Stimulated activated CD4-positive, alpha-beta T cell treated with anti-CD3 and anti-CD28 coated beads, Interleukin-1b, Interleukin-23, amount 100 ng/mL, for 48 hours (primary cell): ENCODE measurements around the gene NPHP4.

ENCODE experiments used
- DNase-seq: peaks from one replicate; pipeline ENCODE4 v3.0.0-alpha.2; 2020

NPHP4 gene

DNA sequence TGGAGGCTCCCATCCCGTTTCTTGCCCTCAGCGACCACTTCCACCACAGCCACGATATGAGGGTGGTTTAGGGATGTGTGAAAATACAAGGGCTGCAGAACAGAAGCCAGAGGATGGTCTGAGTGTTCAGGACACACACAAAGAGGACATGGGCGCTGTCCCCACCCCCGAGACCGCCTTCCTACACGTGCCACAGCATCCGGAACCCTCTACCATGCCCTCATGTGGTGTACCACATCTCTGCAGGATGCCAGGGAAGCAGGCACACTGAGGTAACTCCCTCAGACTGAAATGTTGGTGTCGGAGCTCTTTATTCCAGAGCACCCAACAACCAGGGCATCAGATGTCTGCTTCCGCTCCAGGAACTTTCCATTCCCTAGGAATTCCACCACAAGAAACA, 23.1 kb downstream of the NPHP4 start:
- DNase-seq, result no peak

DNA sequence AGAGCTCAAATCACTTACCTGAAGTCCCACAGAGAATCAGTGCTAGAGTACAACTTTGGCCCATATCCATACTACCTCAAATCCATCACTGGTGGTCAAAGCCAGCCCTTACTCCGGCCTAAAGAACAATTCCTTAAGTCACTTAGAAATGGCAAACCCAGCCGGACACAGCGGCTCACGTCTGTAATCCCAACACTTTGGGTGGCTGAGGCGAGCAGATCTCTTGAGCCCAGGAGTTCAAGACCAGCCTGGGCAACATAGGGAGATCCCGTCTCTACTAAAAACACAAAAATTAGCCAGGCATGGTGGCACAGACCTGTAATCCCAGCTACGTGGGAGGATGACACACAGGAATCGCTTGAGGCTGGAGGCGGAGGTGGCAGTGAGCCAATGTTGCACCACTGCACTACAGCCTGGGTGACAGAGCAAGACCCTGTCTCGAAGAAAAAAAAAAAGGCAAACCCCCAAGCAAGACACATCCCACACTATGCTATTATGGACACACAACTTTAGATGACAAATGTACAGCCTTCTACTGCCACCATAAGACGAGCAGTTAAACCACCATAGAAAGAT, 24.0 kb downstream of the NPHP4 start:
- no peak for DNase-seq

DNA sequence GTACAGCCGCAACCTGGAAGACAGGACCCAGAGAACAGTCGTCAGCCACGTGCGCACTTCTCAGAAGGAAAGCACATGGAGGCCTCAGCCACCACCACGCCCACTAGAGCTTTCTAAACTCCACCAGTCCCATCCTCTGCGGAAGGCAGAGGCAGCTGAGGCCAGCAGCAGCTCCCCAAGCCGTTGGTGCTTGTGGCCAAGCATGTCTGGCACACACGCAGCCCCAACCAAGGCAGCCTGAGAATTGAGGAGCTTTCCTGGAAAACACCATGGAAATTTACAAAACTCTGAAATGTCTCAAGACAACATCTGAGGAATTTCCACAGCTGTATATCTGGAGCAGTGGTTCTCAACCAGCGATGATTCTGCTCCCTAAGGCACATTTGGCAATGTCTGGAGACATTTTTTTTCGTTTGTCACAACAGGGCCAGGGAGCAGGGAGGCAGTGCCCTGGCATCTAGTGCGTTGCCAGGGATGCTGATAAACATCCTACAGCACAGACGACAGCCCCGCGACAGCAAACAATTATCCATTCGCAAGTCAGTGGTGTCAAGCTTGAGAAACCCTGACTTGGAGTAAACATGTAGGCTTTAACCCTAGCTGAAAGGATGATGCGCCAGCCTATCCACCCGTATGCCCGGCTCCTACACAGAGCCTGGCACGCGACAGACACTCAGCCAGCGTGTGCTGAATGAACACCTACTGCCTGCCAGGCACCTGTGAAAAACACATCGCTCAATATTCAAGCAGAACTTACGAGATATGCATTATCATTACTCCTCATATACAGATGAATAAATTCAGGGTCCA, 24.7 kb downstream of the NPHP4 start:
- DNase-seq, result no peak

DNA sequence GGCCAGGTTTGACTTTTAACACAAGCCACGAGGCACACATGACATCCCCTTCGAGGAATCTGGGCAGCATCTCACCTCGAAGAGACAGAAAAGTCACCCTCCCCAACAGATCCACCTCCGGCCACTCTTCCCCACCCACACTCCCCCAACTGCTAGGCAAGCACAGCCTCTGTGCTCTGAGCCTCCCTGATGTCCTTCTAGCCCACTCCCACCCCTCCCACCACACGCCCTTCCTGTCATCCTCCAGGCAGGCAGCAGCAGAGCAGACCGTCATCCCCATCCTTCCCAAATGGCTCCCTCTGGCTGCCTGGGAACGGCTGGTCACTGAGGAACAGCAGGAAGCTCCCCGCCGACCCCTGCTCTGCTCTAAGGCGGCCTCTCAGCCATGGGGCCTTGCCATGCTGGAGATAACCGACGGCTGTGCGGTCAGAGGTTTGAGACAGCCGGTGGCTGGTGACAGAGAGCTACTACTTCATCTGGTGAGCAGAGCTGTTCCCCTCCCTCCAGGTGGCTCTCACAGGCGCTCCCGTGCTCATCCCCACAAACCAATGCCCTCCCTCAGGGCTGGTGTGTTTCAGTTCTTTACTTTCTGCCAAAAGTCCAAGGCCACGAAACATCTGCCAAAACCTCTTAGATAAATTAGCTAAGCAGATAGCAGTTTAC, 25.6 kb downstream of the NPHP4 start:
- DNase-seq, result no peak

DNA sequence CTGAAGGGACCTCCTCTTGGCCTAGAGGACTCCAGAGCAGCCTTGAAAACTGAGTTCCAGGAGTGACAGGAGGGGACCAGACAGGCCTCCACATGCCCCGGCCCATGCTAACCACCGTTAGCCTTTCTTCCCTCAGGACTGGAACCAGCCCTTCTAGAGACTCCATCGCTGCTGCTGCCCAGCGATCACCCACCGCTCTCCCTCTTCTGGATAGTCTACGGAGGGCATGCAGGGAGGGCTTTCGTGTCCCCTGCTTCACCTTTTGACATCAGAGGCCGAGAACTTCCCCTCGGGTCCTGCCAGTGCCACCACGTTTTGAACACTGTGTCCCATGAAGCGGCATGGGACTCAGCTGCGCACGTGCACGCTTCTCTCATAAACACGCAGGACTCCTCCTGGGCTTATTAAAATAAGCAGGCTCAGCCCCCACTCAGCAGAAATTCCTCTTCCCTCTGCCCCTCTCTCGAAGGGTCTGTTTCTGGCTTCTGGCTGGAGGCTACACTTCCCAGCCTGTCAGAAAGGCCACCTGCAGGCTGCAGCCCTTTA, 26.6 kb downstream of the NPHP4 start:
- DNase-seq, result no peak

DNA sequence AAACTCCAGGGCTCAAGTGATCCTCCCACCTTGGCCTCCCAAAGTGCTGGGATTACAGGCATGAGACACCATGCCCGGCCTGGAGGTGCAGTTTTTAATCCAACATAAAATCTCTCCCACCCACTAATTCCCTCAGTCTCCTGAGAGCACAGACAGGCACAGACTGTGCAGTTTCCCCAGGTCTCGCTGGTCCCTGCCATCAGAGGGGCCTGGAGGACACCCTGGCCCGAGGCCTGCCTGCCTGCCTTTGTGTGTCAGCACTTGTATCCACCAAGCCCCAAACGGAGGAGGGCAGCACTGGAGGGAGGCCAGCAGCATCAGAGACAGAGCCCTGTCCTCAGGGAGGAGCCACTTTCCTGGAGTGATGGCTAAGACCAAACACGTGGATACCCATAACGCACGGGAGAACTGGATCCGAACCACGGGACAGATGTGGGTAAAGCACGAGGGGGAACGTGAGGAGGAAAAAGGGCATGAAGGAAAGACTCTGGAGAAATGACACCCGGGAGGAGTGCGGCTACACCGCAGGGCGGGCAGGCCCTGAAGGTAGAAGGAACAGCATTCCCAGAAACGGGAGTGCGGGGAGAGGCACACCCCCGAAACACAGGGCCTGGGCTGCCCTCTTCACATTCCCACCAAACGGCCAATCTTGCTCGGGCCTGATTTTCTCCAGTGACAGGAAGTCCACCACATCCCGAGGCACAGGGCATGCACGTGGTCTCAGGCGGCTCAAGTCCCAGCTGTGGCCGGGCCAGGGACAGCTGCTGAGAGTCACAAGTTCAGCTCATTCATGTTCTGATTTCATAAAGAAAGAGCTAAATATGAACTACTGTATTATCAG, 29.7 kb downstream of the NPHP4 start:
- DNase-seq, result no peak

DNA sequence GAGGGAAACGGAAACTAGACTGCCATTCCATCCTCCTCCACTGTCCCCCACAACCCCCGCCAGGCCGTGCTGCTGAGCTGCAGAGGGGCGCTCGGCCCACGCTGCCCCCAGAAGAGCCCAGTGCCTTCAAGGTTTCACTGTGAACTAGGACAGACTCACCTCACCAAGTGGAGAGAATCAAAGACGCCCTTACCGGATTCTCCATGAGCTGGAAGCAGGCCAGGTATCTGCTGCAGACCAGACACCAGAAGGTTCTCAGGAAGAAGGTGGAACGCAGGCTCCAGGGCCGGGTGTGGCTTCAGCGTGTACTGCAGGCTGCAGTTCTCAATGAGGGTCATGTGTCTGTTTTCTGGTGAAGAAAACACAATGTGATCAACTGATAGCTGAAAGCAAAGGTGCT, 30.6 kb downstream of the NPHP4 start:
- DNase-seq, result no peak

DNA sequence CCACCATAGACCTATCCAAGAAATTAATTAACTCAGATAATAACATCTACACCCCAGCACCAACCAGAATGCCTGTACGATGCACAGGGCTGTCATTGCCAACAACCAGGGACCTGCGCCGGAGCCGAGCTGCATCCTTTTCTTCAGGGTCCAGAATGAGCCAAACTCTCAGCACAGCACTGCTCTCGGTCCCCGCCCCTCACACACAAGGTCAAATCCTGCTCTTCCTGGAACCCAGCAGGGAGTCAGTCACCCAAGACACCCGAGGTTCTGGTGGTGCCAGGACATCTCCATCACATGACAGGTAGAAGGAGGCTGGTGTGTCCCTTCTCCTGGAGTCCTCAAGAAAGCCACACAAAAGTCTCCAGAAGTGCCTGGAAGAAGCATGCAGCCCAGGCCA, 31.9 kb downstream of the NPHP4 start:
- DNase-seq, result no peak

DNA sequence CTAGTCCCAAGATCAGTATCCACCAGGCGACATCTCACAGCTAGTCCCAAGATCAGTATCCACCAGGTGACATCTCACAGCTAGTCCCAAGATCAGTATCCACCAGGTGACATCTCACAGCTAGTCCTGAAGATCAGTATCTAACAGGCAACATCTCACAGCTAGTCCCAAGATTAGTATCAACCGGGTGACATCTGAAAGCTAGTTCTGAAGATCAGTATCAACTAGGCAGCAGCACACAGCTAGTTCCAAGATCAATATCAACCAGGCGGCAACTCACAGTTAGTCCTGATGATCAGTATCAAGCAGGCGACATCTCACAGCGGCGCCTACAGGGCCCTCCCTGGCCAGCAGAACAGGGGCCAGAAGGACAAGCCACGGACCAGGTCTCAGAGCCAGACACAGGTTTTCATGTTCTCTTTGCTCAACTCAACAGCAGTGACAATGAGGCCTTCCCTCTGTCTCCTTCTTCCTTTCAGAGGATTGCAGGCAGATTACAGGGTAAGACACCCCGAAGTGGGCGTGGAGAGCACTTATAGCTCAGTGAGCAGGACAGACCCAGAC, 32.5 kb downstream of the NPHP4 start:
- no peak for DNase-seq

DNA sequence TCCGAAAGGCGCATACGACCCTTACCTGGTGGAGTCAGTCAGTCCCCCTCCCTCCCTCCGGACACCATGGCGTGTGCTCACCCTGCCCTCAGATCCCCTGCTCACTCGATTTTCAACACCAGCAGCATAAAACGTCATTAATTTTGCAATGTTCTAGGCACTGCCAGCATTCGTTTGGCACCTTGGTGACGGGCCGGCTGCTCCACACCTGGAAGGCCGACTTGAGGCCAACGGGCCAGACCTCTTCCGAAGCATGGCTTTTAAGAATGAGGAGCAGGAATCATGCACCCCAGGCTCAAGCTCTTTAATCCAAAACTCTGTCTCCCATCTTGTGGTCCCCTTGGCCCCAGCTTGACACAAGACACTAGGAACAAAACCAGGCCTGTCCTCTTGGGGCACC, 33.1 kb downstream of the NPHP4 start:
- no peak for DNase-seq

DNA sequence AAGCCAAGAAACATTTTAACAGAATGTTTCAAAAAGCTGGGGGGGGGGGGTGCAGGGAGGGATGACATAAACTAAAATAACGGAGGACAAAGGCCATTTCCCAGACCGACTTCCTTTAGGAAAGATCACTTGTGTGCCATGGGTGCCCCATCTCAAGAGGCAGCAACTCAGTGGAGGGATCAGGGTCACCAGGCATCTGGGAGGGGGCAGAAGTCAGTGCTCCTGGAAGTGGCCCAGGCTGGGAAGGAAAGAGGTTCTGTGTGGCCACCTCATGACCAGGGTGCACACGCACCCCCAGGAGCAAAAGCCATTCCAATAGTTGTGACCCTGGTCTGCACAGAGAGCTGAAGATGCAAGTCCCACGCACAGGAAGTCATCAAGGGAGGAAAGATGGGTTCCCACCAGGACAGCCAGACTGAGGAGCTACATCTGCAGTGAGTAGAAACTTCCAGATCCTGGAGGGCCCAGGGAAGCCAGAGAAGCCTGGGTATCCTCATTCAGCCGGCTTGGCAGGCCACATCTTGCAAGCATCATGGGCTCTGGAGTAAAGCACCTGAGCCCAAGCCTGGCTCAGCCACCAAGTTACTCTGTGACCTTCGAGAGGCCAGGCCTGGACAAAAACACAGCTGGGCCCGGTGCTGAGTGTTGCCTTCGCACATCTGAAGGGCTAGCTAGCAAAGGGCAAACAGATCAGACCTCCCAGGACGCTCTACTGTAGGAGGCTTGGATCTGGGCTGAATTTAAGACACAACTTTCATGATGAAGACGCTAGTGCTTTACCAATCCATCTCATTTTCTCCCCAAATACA, 36.0 kb downstream of the NPHP4 start:
- no peak for DNase-seq

DNA sequence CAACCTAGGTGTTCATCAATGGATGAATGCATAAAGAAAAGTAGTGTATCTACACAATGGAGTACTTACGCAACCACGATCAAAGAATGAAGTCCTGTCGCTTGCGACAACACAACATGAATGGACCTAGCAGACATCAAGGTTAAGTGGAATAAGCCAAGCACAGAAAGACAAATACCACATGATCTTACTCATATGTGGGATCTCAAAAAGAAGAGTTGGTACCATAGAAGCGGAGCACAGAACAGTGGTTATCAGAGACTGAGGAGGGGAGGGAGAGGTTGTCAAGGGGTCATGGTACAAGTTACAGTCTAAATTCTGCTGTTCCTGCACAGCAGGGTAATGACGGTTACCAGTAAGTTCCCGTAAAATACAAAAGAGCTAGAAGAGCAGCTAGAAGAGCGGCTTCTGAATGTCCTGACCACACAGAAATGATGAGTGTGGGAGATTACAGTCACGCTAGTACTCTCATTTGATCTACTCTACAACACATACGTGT, 36.7 kb downstream of the NPHP4 start:
- no peak for DNase-seq

DNA sequence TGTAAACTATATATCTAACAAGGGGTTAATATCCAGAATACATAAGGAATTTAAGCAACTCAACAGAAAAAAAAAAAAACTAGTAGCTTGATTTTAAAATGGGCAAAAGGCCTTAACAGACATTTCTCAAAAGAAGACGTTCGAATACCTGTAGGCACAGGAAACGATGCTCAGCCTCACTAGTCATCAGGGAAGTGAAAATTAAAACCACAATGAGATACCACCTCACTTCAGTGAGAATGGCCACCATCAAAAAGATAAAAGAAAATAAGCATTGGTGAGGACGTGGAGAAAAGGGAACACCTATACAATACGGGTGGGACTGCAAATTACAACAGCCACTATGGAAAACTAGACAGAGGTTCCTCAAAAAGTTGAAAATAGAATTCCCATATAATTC, 37.3 kb downstream of the NPHP4 start:
- DNase-seq, result no peak

DNA sequence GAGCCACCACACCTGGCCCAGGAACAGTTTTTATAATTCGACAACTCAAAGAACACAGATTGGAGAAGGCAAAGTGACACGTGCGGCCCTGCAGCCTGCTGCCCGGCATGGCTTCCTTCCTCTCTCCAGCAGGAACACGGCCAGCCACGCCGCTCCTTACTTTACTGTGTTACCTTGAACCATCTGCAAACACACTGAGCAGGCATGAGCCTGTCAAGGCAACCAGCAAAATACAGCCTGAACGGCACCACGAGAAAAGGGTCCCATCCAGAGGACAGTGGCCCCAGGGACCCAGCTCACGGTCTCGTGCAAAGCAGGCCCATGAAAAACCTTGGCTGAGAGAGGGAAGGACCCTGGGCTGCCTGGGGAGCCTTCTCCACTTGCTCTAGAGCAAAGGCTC, 38.8 kb downstream of the NPHP4 start:
- DNase-seq, result no peak

DNA sequence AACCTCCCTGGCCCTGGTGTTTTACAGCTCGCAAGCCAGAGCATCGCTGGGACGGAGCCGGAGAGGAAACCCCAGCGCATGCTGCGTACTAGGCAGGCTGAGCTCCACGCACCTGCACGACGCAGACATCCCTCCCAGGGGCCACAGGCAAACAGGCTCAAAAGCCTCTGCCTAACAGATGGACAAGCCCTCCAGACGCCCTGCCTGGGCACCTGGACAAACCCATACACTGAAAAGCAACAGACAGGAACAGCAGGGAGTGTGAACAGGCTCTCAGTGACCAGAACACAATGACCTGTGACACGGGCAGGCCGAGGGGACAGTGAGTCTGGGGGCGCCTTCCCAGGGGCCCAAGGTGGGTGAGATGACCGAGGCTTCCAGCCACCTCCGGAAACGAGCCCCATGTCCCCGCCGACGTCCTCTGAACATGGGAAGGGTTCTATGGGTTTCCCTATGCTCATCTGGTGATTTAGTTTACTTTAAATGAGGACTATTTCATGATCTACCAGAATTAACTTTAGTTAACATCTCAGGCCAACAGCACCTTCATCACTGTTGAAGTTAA, 40.3 kb downstream of the NPHP4 start:
- no peak for DNase-seq

DNA sequence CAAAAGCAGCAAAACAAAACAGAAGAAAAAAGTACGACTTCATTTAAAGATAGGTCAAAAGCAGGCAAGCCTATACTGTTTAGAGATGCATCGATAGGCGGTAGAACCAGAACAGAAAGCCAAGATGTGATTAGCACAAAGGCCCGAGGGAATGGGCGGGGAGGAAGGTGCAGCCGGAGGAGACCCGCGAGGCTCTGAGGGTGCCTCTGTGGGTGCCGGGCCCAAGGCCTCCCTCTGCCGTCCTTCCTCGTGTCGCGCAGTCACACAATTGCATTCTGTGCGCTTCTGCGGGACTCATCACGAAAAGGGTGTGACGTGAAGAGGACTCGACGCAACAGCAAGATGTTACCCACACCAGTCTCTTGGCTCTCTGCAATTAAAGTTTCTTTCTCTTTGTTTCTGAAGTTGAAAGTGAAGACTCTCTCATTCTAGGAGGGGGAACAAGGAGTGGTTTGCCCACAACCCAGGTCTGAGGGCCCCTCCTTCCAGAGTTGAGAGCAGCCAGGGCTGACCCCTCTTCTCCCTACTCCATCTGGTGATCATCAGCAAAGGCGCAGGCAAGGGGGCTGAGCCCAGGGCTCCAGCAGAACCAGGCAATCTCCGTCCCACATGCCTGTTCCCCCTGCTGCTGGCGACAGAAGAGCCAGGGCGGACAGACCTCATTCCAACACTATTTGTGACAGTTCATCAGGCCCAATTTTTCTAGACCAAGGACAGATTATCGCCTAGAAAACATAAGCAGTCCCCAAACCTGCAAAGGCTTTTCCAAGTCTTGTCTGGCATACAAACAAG, 41.0 kb downstream of the NPHP4 start:
- DNase-seq, result no peak

DNA sequence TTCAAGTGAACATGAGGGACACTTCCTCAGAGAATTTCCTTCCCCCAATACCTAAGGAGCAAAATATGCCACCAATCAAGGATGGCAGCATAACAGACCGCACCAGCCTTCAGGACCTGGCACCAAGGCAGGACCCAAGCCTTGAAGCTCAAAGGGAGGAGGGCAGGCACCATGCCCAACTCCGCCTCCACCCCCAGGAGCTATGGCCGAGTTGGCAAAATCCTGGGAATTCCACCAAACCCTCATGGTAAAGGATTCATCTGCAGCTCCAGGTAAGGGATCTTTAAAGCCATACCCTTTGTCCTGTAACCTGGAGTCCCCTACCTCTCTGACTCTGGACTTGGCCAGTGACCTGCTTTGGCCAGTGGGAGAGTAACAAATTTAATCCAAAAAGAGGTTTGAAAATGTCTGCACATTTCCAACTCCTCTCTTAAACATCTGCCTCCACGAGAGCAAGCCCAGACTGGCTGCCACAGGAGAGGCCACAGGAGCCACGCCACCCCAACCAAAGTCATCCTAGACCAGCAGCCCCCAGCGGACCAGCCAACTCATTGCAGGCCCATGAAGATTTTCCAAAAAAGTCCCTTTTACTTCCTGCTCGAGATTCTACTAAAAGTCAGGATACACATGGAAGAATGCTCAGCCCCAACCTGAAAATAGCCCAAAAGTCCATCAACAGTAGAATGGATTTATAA, 41.9 kb downstream of the NPHP4 start:
- DNase-seq, result no peak

DNA sequence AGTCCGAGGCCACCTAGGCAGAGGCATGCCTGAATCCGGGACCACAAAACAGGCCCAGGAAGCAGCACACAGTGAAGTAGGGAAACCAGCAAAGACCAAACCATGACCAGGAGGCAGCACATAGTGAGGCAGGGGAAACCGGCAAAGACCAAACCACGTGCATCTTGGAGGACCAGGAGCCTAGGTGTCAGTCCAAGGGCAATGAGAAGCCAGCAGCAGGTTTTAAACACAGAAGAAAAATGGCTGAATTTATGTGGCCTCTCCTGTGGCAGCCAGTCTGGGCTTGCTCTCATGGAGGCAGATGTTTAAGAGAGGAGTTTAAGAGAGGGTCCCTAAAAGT, 42.5 kb downstream of the NPHP4 start:
- DNase-seq, result no peak

DNA sequence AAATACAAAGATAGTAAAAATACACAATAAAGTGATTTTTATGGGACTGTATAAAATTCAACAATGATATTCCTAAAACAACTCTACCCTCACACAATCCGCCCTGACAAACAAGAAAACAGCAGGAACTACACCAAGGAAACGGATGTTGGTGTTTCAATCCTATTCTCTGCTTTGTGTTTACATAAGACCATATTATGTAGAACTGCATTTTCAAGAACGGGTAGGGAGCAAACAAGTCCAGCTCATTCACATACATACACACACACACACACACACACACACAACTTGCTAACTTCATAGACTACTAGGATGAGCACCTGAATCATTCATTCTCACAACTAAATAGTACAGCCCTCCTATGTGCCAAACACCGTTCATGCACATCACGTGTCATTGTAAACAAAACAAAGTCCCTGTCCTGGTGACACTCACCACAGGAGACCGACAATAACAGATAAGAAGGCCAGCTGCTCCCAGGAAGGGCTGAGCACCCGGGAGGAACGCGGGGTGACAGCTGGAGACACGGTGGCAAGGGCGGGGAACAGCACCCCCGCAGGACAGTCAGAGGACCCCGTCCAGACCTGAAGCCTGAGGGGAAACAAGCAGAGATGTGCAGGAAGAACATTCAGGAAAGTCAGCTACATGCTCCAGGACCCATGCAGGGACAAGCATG, 43.0 kb downstream of the NPHP4 start:
- DNase-seq, result no peak

DNA sequence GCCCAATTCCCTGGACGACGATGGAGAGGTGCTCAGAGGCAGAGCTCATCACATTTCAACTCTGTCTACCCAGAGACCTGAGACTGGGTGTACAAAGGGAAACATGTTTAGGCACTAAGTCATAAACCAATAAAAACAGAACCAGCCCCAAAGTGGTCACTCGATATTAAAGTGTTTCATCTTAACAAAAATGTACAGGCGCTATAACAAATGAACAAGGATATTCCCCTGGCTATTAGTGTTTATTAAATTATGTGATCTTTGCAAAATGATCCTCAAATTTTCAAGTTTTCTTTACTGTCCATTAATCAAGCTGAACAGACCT, 43.6 kb downstream of the NPHP4 start:
- no peak for DNase-seq
